Neutrophil (primary cell): ENCODE results near the gene SUSD6.
"Not testable (repeated sequence)": the region's sequence is repeated elsewhere in the genome, so short reads cannot be mapped to it uniquely, and the experiment has no call there.

Source experiments
- H3K27ac ChIP-seq: fragments of 200-600 bp; sonication (generic); 2 replicates; pipeline ENCODE4 v1.5.1; 2016; ENCODE audit warnings: mild to moderate bottlenecking, moderate library complexity
- H3K27me3 ChIP-seq: fragments of 200-600 bp; sonication (generic); 2 replicates; pipeline ENCODE4 v1.6.0; 2016; ENCODE audit warnings: mild to moderate bottlenecking
- H3K36me3 ChIP-seq: fragments of 200-600 bp; sonication (generic); 2 replicates; pipeline ENCODE4 v1.5.1; 2017
- H3K4me1 ChIP-seq, 2 experiments: fragments of 200-600 bp in 1 of 2; sonication (generic) in 1 of 2; 1 replicate in 1 of 2; 2 replicates in 1 of 2; pipeline versions ENCODE4 v1.5.1 to v1.6.1; 2013 to 2016; ENCODE audit warnings: low read depth in 1 of 2, low read length in 1 of 2, mild to moderate bottlenecking in 1 of 2, moderate library complexity in 1 of 2; ENCODE audit not compliant: control insufficient read depth in 1 of 2, insufficient read depth in 1 of 2
- H3K4me3 ChIP-seq, 2 experiments: fragments of 200-600 bp in 1 of 2; sonication (generic) in 1 of 2; 1 replicate in 1 of 2; 2 replicates in 1 of 2; pipeline ENCODE4 v1.5.1; 2013 to 2016; ENCODE audit warnings: low read depth in 1 of 2, low read length in 1 of 2, mild to moderate bottlenecking in 1 of 2, moderate library complexity in 1 of 2
- H3K9me3 ChIP-seq: fragments of 200-600 bp; sonication (generic); 2 replicates; pipeline ENCODE4 v1.5.1; 2016
- TF ChIP-seq, protein P1 (sequence below): fragments of 200-600 bp; sonication (generic); IDR thresholded peaks from 2 replicates; pipeline ENCODE4 v1.5.1; 2016; ENCODE audit warnings: antibody characterized with exemption

The SUSD6 gene

DNA sequence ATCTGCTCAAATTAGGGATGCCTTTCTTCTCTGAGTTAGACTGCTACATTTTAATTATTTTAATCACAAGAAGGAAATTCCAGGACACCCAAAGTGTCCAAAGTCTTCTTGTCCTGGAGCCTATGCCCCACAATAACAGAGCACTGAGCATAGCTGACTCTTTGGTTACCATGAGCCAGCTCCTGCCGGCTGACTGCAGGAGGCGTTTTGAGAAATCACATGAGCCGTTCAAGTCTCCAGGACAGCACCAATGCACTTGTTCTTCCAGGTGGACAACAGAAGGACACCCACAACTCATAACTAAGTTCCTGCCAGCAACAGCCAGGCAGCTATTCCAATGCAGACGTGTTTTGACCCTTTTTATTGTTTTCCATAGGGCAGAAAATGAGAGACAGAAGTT lies 109.5 kb downstream of the SUSD6 start:
- no peaks in the 10 kb centered on the region for H3K36me3 ChIP-seq
- no peak overlapping the region for H3K4me3 ChIP-seq
- TF ChIP-seq, protein P1, sequence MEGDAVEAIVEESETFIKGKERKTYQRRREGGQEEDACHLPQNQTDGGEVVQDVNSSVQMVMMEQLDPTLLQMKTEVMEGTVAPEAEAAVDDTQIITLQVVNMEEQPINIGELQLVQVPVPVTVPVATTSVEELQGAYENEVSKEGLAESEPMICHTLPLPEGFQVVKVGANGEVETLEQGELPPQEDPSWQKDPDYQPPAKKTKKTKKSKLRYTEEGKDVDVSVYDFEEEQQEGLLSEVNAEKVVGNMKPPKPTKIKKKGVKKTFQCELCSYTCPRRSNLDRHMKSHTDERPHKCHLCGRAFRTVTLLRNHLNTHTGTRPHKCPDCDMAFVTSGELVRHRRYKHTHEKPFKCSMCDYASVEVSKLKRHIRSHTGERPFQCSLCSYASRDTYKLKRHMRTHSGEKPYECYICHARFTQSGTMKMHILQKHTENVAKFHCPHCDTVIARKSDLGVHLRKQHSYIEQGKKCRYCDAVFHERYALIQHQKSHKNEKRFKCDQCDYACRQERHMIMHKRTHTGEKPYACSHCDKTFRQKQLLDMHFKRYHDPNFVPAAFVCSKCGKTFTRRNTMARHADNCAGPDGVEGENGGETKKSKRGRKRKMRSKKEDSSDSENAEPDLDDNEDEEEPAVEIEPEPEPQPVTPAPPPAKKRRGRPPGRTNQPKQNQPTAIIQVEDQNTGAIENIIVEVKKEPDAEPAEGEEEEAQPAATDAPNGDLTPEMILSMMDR: no peak
- H3K4me1 ChIP-seq: peaks cover 23 to 29% of the 10 kb centered on the region in 2 experiments
- no peak overlapping the region for H3K27ac ChIP-seq
- H3K9me3 ChIP-seq: no peaks in the 10 kb centered on the region
- no peaks in the 10 kb centered on the region for H3K27me3 ChIP-seq

DNA sequence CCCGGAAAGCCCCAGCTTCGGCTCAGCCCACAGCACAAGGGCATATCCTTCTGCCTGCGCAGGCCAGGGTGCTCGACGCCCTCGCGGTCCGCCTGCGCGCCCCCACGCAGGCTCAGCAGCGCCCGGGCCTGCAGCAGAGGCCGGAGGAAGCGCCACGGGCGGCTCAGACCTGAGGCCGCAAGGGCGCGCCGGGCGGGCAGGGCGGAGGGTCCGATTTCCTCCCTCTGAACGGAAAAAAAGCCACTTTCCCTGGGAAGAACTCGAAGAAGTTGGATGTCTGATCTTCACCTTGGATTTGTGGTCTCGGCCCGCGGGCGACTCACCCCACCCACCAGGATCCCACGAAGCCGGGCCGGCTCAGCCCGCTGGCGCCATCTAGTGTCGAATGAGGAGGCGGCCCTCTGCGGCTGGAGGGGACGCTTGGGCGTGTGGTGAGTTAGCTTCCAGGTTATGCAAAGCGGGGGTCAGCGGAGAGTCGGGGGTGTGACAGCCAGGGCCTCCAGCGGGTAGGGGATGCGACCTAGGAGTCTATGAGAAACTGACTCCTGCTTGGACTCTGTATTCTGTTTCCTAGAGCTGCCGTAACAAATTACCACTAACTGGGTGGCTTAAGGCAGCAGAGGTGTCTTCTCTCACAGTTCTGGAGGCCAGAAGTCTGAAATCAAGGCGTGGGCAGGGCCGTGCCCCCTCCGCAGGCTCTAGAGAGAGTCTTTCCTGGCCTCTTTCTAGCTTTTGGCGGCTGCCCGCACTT lies 115.5 kb downstream of the SUSD6 start:
- Histone ChIP-seq H3K4me1 (peaks cover 8 to 18% of the 10 kb centered on the region in 2 experiments), H3K27ac (peak overlapping the region; percentile 61), H3K4me3 (peak overlapping the region; percentile 61 to 69), H3K27me3 (no peaks in the 10 kb centered on the region), H3K36me3 (no peaks in the 10 kb centered on the region), H3K9me3 (no peaks in the 10 kb centered on the region)
- TF ChIP-seq, protein P1: peak; percentile 96

DNA sequence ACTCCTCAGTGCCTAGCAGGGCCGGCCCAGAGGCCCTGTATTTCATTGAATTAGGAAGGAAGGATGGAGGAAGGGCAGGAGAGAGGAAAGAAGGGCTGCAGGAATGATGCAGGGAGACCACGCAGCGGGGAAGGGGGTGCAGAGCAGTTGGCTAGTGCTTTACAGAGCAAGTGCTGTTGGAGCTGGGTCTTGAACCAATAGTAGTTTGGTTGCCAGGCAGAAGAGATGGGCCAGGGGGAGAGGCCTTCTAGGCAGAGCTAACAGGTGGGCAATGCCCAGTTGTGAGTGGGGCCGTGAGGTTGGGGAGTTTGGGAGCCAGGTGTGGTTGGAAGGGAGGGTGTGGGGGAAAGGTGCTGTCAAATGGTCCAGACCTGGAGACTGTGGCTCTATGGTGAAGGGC lies 116.5 kb downstream of the SUSD6 start:
- Histone ChIP-seq H3K4me1 (peaks cover 8 to 18% of the 10 kb centered on the region in 2 experiments), H3K9me3 (no peaks in the 10 kb centered on the region), H3K36me3 (no peaks in the 10 kb centered on the region), H3K4me3 (no peak overlapping the region), H3K27ac (no peak overlapping the region), H3K27me3 (peaks cover 2% of the 10 kb centered on the region)
- TF ChIP-seq, protein P1: no peak

DNA sequence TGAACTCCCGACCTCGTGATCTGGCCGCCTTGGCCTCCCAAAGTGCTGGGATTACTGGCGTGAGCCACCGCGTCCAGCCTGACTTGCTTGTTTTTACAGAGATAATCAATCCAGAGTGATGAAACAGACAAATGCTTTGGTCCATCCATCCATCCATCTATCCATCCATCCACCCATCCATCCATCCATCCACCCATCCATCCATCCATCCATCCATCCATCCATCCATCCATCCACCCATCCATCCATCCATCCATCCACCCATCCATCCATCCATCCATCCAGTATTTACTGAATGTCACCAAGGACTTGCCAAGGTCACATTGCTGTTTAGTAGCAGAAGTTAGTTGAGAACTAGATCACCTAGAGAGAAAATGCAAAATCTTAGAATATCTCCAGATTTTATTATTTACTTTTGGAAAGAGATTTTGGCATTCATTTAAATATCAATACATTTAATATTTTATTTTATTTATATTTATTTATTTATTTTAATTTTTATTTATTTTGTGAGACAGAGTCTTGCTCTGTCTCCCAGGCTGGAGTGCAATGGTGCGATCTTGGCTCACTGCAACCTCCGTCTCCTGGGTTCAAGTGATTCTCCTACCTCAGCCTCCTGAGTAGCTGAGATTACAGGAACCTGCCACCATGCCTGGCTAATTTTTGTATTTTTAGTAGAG lies 120.7 kb downstream of the SUSD6 start:
- H3K9me3 ChIP-seq, H3K4me1 ChIP-seq, H3K36me3 ChIP-seq, H3K4me3 ChIP-seq, H3K27ac ChIP-seq: not testable (repeated sequence)
- peaks cover 19% of the 10 kb centered on the region for H3K27me3 ChIP-seq

DNA sequence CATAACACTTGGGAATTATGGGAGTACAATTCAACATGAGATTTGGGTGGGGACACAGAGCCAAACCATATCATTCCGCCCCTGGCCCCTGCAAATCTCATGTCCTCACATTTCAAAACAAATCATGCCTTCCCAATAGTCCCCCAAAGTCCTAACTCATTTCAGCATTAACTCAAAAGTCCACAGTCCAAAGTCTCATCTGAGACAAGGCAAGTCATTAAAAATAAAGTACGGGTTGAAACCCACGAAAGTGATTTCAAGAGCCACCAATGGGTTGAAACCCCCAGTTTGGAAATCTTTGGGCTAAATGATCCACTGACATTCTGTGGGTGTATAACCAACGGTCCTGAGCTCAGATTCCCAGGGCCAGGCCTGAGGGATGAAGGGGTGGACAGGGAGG lies 125.0 kb downstream of the SUSD6 start:
- peaks cover 19% of the 10 kb centered on the region for H3K27me3 ChIP-seq
- not testable (repeated sequence) for H3K27ac ChIP-seq, H3K9me3 ChIP-seq, H3K4me1 ChIP-seq, H3K4me3 ChIP-seq, H3K36me3 ChIP-seq

DNA sequence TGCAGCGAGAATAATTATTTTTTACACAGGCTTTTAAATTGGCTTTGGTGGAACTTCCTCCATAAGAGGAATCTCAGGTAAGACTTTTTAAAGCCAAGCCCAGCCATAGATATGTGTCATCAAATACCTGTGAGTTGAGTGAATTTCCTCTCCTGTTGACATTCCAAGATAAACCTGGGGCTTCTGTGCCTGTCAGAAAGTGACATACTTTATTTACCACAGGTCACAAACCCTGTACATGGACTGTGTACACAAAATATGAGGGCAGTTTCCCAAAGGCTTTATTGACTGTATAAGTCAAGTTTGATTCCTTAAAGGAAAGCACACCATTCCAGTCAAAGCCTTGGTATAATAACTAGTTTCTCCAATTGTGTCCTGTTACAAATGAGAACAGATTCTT lies 129.7 kb downstream of the SUSD6 start:
- H3K4me1 ChIP-seq: no peaks in the 10 kb centered on the region
- TF ChIP-seq, protein P1: no peak

More for the DNA sequence above, 129.7 kb downstream of the SUSD6 start:
- Histone ChIP-seq H3K4me3 (no peak overlapping the region), H3K36me3 (no peaks in the 10 kb centered on the region), H3K9me3 (no peaks in the 10 kb centered on the region), H3K27me3 (no peaks in the 10 kb centered on the region), H3K27ac (no peak overlapping the region)
